Measurements from ENCODE around the gene TECR.
"Not testable (repeated sequence)": the region's sequence is repeated elsewhere in the genome, so short reads cannot be mapped to it uniquely, and the experiment has no call there.

TECR gene, protein sequence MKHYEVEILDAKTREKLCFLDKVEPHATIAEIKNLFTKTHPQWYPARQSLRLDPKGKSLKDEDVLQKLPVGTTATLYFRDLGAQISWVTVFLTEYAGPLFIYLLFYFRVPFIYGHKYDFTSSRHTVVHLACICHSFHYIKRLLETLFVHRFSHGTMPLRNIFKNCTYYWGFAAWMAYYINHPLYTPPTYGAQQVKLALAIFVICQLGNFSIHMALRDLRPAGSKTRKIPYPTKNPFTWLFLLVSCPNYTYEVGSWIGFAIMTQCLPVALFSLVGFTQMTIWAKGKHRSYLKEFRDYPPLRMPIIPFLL

DNA sequence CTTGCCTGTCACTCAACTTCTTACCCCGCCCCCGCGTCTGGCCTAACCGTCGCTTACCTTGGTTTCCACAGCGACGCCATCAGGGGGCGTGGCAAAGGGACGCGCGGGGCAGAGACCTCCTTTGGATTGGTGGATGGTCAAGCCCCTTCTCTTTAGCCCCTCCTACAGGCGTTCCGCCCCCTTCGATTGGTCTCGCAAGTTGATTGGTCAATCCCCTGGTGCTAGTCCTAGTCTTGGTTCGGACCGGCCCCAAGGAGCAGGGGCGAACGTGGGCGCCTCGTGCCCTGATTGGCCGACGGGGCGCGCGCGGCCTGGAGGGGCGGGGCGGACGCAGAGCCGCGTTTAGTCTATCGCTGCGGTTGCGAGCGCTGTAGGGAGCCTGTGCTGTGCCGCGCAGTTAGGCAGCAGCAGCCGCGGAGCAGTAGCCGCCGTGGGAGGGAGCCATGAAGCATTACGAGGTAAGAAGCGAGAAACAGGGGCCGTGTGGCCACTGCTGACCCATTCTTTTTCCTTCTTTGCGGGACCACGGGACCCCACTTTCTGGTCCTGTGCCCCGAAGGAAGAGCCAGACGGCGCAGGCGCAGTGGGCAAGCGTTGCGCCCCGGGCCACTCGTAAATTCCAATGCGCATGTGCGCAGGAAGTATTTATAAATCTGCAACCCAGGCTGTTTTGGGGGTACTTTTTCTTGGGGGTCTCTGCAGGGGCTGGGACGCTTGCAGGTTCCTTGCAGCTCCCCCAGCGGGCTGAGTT, at the start of gene TECR:
TECR (plus strand) TSS at position 341 of the 751 bp plus-strand sequence; CDS start at position 444, 103 bp downstream.
- DNase-seq = peak; percentile 100

DNA sequence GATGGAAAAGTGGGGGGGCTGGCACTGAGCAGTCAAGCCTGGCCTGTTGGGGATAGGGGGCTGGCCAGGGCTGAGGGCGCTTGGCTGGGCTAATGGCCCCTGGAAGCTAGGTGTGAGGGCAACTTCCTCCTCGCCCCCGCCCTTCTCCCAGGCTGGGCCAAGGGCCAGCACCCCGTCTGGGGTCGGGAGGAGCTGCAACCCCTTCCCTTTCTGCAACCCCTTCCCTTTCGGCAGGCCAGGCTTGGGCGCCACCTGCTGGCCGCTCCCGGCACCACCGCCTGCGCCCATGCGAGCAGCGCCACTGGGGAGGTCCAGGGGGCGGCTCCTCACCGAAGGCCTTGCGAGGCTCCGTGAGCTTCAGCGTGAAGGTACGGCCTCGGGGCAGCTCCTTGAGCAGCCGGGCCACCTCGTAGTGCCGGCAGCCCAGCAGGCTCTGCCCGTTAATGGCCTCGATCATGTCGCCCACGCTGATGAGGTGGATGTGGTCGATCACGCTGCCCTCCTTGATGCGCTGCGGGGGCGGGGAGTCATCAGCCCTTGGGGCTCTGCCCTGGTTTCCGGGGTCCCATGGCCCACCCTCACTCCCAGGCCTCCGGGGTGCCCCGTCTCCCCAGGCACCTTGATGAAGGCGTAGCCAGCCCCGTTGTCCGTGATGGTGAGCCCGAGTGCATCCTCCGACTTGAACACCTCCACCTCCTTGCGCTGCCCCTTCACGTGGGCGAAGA, 49.3 kb upstream of the TECR start:
- peak; percentile 54 to 68 for DNase-seq

DNA sequence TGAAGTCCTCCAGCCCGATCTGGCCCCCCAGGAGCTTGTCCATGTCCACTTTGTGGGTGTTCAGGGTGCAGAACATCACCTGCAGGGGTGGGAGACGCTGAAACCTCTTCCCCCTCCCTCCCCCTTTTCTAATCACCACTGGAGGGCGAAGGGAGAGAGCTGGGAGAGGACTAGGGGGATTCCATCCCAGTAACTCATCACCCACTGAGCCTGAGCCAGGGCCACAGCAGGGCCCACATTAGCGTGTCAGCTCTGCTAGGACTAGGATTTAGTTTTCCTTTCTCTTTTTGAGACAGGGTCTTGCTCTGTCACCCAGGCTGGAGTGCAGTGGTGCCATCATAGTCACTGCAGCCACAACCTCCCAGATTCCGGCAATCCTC, 48.7 kb upstream of the TECR start:
- no peak for DNase-seq

DNA sequence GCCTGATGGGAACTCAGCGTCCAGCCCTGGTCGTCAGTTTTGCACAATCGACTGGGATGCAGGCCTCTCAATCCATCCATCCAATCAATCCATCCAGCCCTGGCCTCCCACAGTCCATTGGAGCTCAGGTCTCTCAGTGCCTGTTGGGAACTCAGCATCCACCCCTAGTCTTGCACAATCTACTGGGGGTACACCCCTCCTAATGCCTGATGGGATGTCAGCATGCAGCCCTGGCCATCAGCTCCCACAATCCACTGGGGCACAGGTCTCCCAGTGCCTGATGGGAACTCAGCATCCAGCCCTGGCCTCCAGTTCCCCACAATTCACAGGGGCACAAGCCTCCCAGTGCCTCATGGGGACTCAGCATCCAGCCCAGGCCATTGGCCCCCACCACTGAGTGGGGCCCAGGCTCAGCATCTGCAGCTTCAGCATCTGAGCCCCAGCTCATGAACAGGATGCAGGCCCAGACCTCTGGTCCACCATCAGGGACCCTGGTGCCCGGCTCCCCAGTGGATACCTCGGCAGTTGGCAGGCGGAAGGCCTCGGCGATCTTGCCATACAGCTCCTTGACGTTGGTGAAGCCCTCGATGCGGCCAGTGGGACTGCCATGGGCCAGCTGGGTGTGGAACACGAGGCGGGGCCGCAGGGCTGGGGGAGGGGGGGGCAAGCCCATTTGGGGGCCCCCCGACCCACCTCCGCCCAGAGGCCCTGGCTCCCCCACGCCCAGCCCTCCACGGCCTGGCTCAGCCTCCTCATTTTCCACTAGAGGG, 47.0 kb upstream of the TECR start:
- no peak for DNase-seq

DNA sequence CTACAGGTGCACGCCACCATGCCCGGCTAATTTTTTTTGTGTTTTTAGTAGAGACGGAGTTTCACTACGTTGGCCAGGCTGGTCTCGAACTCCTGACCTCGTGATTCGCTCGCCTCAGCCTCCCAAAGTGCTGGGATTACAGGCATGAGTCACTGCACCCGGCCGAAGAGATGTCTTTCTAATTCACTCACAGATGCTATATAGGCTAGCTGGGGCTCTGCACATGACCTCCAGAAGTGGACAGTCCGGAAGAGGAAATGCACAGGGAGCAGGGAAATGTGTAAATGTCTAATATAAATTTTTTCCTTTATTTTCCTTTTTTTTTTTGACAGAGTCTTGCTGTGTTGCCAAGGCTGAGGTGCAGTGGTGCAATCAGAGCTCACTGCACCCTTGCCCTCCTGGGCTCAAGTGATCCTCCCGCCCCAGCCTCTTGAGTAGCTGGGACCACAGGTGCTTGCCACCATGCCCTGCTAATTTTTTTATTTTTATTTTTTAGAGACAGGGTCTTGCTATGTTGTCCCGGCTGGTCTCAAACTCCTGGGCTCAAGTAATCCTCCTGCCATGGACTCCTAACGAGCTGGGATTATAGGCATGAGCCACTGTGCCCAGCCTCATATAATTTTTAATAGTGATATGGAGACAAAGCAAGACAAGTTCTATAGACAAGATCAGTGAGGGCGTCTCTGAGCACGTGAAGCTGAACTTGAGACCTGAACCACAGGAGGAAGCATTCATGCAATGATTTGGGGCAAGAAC, 41.8 kb upstream of the TECR start:
- DNase-seq = no peak

DNA sequence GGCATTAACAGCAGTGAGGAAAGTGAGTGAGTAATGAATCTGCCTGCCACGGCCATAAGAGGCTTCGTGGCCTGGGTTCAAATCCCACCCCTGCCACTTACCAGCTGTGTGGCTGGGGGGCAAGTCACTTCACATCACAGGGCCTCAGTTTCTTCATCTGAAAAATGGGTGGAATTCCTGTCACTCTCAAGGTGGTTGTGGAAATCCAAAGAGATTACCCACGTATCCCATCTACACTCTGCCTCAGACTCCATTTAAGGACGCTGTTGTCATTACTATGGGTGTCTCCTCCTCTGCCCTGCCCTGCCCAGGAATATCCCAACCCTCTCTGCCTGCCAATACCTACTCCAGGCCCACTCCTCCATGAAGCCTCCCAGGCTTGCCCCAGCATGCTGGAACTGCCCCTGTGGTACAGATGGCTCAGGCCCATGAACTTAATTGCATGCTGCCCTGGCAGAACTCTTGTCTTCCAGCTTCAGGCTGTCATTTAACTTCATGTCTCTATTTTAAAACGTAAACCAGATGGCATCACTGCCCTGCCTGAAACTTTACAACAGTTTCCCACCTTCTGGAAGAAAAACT, 36.5 kb upstream of the TECR start:
- DNase-seq = no peak

DNA sequence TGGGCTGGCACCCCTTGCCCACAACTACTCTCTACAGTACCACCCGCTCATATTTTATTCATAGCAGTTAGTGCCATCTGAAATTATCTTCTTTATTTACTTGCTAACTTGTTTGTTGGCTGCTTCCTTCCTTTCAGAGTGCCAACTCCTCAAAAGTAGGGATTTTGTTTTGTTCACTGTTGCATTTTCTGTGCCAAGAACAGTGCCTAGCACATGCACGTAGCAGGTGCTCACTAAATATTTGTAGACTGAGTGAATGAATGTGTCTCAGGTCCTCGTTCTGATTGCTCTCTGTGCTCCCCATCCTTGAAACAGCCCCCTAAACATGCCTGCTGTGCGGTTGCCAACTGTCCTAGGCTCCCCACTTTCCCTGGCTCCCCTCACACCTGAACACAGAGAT, 35.0 kb upstream of the TECR start:
- DNase-seq = no peak

DNA sequence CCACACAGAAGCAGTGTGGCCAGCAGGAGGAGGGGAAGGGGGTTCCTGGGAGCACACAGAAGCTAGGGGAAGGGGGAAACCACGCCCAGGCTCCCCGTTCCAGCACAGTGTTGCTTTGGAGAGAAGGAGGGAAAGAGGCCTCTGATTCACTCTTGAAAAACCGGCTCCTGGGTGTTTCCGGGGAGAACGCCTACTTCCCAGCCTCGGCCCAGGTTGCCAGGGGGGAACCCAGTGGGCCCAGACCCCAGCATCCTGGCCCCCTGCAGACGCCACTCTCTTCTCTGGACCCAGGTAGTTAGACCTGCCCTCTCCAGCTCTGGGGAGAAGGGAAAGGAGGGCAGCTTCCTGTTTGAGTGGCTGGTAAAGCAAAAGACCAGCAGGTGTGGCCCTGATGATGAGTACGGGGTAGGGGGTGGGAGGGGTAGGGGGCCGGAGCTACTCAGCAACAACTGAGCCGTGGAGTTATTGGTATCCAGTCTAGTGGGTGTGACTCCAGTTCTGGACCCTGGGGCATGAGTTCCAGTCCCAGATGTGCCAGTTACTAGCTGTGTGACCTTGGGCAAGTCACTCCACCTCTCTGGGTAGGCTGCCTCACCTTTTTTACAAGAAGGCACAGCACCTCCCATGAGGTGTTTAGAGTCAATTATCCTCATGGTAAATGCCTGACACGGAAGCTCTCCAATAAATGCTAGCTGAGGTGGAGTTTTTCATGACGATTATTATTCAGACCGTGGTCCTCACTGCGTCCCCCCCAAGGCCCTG, 34.3 kb upstream of the TECR start:
- no peak for DNase-seq

DNA sequence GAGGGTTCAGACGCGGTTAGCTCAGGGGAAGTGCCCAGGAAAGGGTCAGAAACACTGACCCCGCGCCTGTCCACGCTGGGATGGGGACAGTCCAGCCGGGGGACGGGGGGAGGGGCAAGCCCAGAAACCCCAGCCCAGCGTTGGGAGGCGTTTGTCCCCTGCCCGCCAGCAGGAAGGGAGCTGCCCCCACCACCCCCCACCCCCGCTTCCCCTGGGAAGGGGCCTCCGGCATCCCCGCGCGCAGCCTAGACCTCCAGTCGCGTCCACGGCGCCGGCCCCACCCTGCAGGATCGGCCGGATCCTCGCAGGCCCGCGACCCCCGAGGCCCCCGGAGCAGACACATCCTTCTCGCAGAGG, 33.7 kb upstream of the TECR start:
- no peak for DNase-seq

DNA sequence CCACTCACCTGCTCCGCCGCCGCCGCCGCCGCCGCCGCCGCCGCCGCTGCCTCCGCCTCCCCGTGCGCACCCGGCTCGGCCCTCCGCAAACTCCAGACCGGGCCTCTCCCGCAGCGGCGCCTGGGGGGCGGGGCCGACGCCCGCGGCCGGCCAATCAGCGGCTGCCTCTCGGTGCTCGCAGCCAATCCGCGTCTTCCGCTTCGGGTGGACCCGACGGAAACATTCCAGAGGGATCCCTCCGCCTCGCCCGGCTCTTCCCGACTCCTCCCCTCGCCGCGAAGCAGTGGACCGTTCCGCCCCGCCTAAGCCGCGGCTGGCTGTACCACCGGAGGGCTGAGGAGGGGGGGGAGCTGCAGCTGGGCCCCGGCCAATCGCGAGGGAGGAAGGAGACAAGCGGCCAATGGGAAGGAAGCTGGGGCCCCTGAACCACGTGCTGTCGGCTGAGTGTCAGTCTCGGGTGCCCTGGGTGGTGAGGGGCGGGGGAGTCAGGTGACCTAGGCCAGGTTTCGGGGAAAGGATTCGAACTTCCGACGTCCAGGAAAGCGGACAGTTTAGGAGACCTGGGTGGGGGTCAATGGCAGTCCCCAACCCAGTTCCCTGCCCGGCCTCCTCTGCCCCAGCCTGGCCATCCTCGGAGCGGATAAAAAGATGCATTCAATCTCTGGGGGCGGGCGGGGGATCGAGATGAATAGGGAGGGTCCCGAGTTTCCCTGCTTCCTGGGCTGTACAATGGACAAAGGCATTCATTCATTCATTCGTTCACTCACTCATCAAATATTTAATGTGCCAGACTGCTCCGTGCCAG, 33.2 kb upstream of the TECR start, which contains the start of gene GIPC1:
GIPC1 (minus strand) TSS at position 99 of the 805 bp plus-strand sequence. CDS start 13,151 bp downstream, outside the sequence.
- DNase-seq = peak; percentile 76 to 80

DNA sequence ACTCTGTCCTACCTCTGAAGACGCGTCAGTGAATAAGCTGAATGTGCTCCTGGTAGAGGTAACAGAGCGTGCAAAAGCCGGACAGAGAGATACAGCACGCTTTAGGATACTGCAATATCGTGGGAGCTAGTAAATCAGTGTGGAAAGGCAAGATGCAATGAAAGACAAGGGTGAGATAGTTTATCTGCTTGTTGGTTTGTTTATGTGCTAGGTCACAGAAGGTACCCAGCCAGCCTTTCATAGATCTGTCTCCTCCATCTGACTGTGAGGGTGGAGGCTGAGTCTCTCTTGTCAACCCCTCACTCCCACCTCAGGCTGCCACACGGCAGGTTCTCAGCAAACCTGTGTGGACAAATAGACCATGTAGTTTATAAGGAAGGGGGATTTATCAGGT, 32.6 kb upstream of the TECR start:
- no peak for DNase-seq

DNA sequence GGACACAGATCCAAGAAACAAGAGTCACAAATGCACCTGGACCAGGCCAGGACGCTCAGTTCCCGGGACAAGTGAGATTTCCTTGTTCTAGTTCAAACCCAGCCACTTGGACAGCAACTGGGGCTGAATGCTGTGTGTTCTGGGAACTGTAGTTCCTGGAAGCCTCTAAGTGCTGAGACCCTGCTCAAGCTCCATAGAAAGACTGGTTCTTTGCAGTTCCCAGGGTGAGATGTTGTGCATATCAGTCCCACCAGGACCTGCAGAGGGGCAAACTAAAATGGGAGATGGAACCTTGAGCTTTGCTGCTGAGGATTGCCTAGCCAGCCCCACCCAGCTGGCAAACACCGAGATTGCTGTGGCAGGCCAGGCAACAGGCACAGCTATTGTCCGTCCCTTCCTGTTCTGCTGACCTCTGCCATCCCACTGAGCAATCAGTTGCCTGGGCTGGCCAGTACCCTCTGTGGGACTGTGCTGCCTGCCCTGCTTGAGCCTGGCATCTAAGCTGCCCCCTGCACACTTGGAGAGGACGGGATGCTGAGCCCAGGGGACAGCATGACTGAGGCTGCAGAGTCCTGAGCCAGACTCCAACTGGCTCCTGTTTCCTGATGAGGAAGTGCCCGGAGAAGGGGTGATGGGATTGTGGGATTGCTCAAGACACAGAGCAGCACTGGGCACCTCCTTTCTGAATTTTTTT, 32.0 kb upstream of the TECR start:
- no peak for DNase-seq

DNA sequence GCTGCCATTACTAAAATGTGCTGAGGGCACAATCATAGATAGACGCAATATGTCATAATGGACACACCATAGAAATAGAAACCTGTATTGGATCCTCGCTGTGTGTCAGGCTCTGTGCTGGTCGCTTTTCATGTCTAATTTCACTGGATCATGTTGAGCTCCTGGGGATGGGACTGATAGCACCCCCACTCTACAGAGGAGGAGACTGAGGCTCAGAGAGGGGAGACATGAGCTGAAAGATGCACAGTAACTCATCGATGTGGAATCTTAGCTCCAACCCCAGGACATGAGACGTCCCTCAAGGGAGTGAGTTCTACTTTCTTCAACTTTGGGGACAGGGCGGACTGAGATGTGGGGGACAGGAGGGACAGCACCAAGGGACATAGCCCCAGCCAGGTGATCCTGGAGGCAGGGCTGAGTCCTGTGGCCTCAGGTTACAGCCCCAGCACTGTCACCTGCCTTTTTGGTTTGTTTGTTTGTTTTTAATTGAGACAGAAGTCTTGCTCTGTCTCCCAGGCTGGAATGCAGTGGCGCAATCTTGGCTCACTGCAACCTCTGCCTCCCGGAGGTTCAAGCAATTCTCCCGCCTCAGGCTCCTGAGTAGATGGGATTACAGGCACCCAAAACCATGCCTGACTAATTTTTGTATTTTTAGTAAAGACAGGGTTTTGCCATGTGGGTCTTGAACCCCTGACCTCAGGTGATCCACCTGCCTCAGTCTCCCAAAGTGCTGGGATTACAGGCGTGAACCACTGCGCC, 26.9 kb upstream of the TECR start:
- no peak for DNase-seq

DNA sequence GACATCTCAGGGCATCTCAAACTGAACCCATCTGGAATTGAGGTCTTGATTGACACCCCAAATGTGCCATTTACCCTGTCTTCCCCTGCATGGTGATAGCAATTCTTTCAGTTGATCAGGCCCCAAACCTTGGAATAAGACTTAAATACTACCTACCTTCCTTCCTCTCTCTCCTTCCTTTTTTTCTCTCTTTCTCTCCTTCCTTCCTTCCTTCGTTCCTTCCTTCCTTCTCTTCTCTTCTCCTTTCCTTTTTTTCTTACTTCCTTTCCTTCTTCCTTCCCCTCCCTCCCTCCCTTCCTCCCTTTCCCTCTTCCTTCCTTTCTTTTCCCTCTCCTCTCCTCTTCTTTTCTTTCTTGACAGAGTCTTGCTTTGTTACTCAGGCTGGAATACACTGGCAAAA, 26.1 kb upstream of the TECR start:
- no peak for DNase-seq

DNA sequence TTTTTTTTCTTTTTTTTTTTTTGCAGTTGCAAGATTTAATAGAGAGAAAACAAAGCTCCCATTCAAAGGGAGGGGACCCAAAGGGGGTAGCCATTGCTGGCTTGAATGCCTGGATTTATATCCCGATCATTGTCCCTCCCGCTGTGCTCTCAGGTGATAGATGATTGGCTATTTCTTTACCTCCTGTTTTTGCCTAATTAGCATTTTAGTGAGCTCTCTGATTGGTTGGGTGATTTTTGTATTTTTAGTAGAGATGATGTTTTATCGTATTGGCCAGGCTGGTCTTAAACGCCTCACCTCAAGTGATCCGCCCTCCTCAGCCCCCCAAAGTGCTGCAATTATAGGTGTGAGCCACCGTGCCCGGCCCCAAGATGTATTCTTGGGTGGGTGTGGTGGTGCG, 24.8 kb upstream of the TECR start:
- not testable (repeated sequence) for DNase-seq

DNA sequence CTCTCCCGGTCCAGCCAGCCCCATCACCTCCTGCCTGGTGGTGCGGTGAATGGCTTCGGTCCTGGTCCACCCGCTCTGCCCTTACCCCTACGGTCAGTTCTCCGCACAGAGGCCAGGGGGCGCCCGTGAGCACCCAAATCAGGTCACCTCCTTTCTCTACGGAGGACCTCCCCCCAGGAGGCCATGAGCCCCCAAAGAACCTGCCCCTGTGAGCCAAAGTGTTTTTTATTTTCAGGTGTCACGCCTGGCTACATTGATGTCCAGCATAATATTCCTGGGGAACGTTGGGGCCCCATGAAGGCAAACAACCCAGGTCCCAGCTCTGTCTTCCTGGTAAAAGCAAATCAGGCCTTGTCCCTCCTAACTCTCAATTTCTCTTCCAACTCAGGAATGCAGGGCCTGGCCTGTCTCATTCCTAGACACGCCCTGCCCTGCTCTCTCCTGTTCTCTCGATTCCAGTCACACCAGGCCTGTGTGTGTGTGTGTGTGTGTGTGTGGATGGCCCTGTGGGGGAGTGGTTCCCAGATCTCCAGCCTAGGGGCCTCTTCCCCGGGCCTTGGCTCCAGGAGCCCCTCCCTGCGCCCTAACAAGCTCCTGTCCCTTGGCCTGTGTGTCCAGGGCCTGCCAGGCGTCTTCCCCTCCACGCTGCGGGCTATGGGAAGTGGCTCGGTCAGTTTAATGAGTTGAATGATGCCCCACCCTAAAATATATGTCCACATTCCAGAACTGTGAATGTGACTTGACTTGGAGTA, 23.7 kb upstream of the TECR start:
- peak; percentile 59 to 73 for DNase-seq

DNA sequence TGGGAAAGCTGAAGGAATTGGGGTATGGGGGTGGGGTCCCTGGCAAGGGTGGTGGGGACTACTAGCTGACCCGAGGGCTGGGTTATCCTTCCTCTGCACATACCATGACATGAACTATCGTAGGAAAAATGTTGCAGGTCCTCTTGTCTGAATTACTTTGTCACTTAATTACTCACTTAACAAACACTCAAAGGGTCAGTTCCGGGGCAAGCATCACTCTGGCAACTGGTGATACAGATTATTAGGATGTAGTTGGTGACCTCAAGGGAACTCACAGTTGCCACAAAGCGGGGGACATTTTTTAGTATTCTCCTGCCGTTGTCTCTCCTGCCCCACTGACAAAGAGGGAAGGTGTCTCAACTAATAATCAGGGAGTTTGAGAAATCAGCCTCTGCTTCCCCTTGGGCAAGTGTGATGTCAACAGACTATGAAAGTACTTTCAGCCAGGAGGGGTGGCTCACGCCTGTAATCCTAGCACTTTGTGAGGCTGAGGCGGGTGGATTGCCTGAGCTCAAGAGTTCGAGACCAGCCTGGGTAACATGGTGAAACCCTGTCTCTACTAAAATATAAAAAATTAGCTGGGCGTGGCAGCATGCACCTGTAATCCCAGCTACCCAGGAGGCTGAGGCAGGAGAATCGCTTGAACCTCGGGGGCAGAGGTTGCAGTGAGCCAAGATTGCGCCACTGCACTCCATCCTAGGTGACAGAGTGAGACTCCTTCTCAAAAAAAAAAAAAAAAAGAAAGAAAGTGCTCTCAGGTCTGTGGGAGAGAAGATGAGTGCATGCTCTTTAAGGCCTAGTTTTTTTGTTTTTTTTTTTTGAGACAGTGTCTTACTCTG, 21.5 kb upstream of the TECR start:
- DNase-seq = no peak

Measured in activated CD4-positive, alpha-beta T cell treated with anti-CD3 and anti-CD28 coated beads for 4 hours (primary cell).